GM12878 (cell line): ENCODE data around the gene DUS1L. TPM values are rescaled to one million over a fixed set of nuclear protein-coding genes. Genes with fewer than 3 reads are reported as not detected.

ENCODE experiments used
- ATAC-seq: fragments of 200-7000 bp; cut with Tn5 transposase; 3 replicates; pipeline ENCODE4 v1.9.1; 2020; ENCODE audit warnings: mild to moderate bottlenecking, moderate library complexity
- BruUV-seq: library from RNA; stranded (reverse); fragments of 400-500 nt; replicated peaks from 2 replicates; lab custom pipeline; 2021; lab: Mats Ljungman, UMichigan
- CTCF ChIA-PET: fragments of 300-600 bp; sonication (Branson Sonifier 250); formaldehyde crosslinking; extraction: SDS; loops from one replicate; lab custom pipeline; 2021; ENCODE audit warnings: inconsistent platforms; lab: Yijun Ruan, JAX
- POLR2A ChIA-PET: fragments of 350-600 bp; formaldehyde crosslinking; extraction: SDS; loops from one replicate; lab custom pipeline; 2021; ENCODE audit warnings: inconsistent platforms; lab: Charles Lee
- RAD21 ChIA-PET: fragments of 300-600 bp; sonication (Branson Sonifier 250); formaldehyde crosslinking; loops from one replicate; lab custom pipeline; 2023; ENCODE audit warnings: antibody characterized with exemption; ENCODE audit not compliant: unreplicated experiment; lab: Charles Lee
- SMC1A ChIA-PET: fragments of 300-600 bp; sonication (Branson Sonifier 250); formaldehyde crosslinking; loops from one replicate; lab custom pipeline; 2023; ENCODE audit not compliant: unreplicated experiment, uncharacterized antibody; lab: Charles Lee
- DNase-seq: peaks from one replicate; pipeline ENCODE4 v3.0.0-alpha.2; 2011; ENCODE audit warnings: low read depth, low spot score
- FAIRE-seq: peaks from 3 replicates; lab custom pipeline; 2011; peaks lifted over from hg19 to GRCh38; lab: Jason Lieb, UNC
- H2AFZ ChIP-seq: 2 replicates; pipeline ENCODE4 v1.6.0; 2011; ENCODE audit warnings: low read depth, low read length, control low read depth; ENCODE audit not compliant: control insufficient read depth
- H3K27ac ChIP-seq: 2 replicates; pipeline ENCODE4 v1.5.1; 2011; ENCODE audit warnings: control low read depth; ENCODE audit not compliant: control insufficient read depth, insufficient read depth
- H3K27me3 ChIP-seq, 2 experiments: replicated peaks in 1 of 2; 2 replicates each; pipeline versions ENCODE4 v1.6.0 to v1.6.1; 2011; ENCODE audit warnings: low read length in 1 of 2; ENCODE audit not compliant: control insufficient read depth in 2 of 2, insufficient read depth in 2 of 2
- H3K36me3 ChIP-seq, 2 experiments: 2 replicates each; pipeline ENCODE4 v1.5.1; 2011; ENCODE audit warnings: low read length in 1 of 2; ENCODE audit not compliant: control insufficient read depth in 2 of 2, insufficient read depth in 2 of 2
- H3K4me1 ChIP-seq: 2 replicates; pipeline ENCODE4 v1.6.1; 2011; ENCODE audit warnings: mild to moderate bottlenecking, low read length, moderate library complexity, mixed read lengths; ENCODE audit not compliant: control insufficient read depth, insufficient read depth
- H3K4me2 ChIP-seq: 2 replicates; pipeline ENCODE4 v1.6.0; 2011; ENCODE audit warnings: control low read depth; ENCODE audit not compliant: control insufficient read depth, insufficient read depth
- H3K4me3 ChIP-seq: fragments of 200-600 bp; sonication (generic); 2 replicates; pipeline ENCODE4 v1.5.1; 2016
- H3K79me2 ChIP-seq: 2 replicates; pipeline ENCODE4 v1.6.0; 2011; ENCODE audit warnings: low read length; ENCODE audit not compliant: control insufficient read depth, insufficient read depth
- H3K9ac ChIP-seq: 2 replicates; pipeline ENCODE4 v1.8.0; 2011; ENCODE audit warnings: low read length, control low read depth, mixed read lengths; ENCODE audit not compliant: control insufficient read depth, insufficient read depth
- H3K9me3 ChIP-seq: replicated peaks from 3 replicates; pipeline ENCODE4 v1.5.1; 2011; ENCODE audit warnings: mild to moderate bottlenecking, low read length; ENCODE audit not compliant: control insufficient read depth, insufficient read depth
- H4K20me1 ChIP-seq: 2 replicates; pipeline ENCODE4 v1.6.0; 2011; ENCODE audit not compliant: control insufficient read depth, insufficient read depth
- ATF3 ChIP-seq: IDR thresholded peaks from 2 replicates; pipeline ENCODE4 v1.6.1; 2011; ENCODE audit warnings: low read depth, mild to moderate bottlenecking, low read length, moderate library complexity, borderline replicate concordance; ENCODE audit errors: extremely low read depth
- CBX3 ChIP-seq: fragments of 200-600 bp; sonication (generic); IDR thresholded peaks from 2 replicates; pipeline ENCODE4 v1.6.1; 2016; ENCODE audit warnings: low read depth, borderline replicate concordance
- IKZF1 ChIP-seq: fragments of 450-650 bp; conservative IDR thresholded peaks from 2 replicates; pipeline ENCODE4 v1.6.1; 2017; ENCODE audit warnings: antibody characterized with exemption, mild to moderate bottlenecking
- LARP7 ChIP-seq: fragments of 450-650 bp; IDR thresholded peaks from 2 replicates; pipeline ENCODE4 v1.6.1; 2017; ENCODE audit warnings: mild to moderate bottlenecking
- POLR2A ChIP-seq: IDR thresholded peaks from 2 replicates; pipeline ENCODE4 v1.6.1; 2011; ENCODE audit warnings: low read depth, mild to moderate bottlenecking, low read length
- SKIL ChIP-seq: fragments of 450-650 bp; IDR thresholded peaks from 2 replicates; pipeline ENCODE4 v1.6.1; 2017; ENCODE audit warnings: mild to moderate bottlenecking, low read depth, inconsistent platforms; ENCODE audit not compliant: poor library complexity, severe bottlenecking
- TBL1XR1 ChIP-seq: IDR thresholded peaks from 2 replicates; pipeline ENCODE4 v1.6.1; 2012; ENCODE audit warnings: low read depth, low read length, improper control_type of control experiment
- ZBTB40 ChIP-seq: fragments of 450-650 bp; IDR thresholded peaks from 2 replicates; pipeline ENCODE4 v1.6.1; 2016; ENCODE audit warnings: mild to moderate bottlenecking, moderate library complexity, borderline replicate concordance
- WGBS: methylation state at CpG from one replicate; pipeline ENCODE4 v1.1.6; 2016; ENCODE audit warnings: low lambda C conversion rate; ENCODE audit not compliant: insufficient replicate concordance, insufficient coverage; ENCODE audit errors: missing lambda C conversion rate; 5-methylcytosine and 5-hydroxymethylcytosine counted together
- in situ Hi-C: fragments of 300-500 bp; cut with MboI; formaldehyde crosslinking; loops from 9 replicates; pipeline ENCODE4 v1.14.3; 2018; ENCODE audit warnings: mixed read lengths
- intact Hi-C: fragments of 100-400 bp; cut with micrococcal nuclease; formaldehyde crosslinking; loops from one replicate; pipeline ENCODE4 v1.14.2; 2022; ENCODE audit not compliant: unreplicated experiment
- polyA plus RNA-seq, 11 experiments: library from polyadenylated mRNA; depleted of rRNA in 4 of 11; unstranded in 6 of 11; stranded (reverse) in 5 of 11; fragments of >200 nt; fragmentation: Nextera tagmentation in 4 of 11; fragmentation: Illumina TruSeq in 1 of 11; extraction: Ambion mirVana in 4 of 11; extraction: Trizol in 1 of 11; gene quantifications; 1 replicate in 1 of 11; 2 replicates in 10 of 11; pipeline versions ENCODE4 v1.2.1 to v1.2.3, GENCODE V29; 2011 to 2016; ENCODE audit warnings: inconsistent platforms in 2 of 11, missing spikeins in 2 of 11, low read depth in 1 of 11
- total RNA-seq, 4 experiments: library from RNA; depleted of rRNA in 3 of 4; stranded (reverse); fragments of >200 nt in 3 of 4; fragmentation: Illumina TruSeq in 1 of 4; extraction: Trizol in 1 of 4; gene quantifications; 2 replicates each; pipeline versions ENCODE4 v1.2.1 to v1.2.3, GENCODE V29; 2013 to 2021

Gene DUS1L
- total and polyA plus RNA-seq, 10 of the 15 experiments (the other 5 are each of a cell fraction or from before 2014, with no cell fraction given): 6.1 to 157 (median 44.5) TPM

GRCh38 chr17:82011617-82012187 is 53.9 kb downstream of the DUS1L start:
- CTCF ChIA-PET: no interaction called here
- H3K4me1 ChIP-seq: no peaks in the 10 kb centered on the region
- no peak overlapping the region for H3K4me2 ChIP-seq
- no peaks in the 10 kb centered on the region for H4K20me1 ChIP-seq
- ATAC-seq (no peak), FAIRE-seq (no peak)
- RAD21 ChIA-PET: no interaction called here
- H3K9ac ChIP-seq: no peak overlapping the region
- BruUV-seq: no TSS peak
- no peak overlapping the region for H3K27ac ChIP-seq
- SMC1A ChIA-PET: no interaction called here
- POLR2A ChIA-PET: no interaction called here
- H3K79me2 ChIP-seq: no peaks in the 10 kb centered on the region
- no peaks in the 10 kb centered on the region for H3K9me3 ChIP-seq
- TF ChIP-seq LARP7 (no peak), POLR2A (peak; percentile 14; the same call in 1 of the 2 replicates)
- TF ChIP-seq, all 136 proteins: peak for 1
- in situ Hi-C loops (no loop called here), intact Hi-C loops (no loop called here)
- H3K4me3 ChIP-seq: no peak overlapping the region
- H2AFZ ChIP-seq: no peak overlapping the region
- H3K36me3 ChIP-seq: no peaks in the 10 kb centered on the region
- no peak for DNase-seq
- WGBS: 68% methylated on average over 12 of the region's 19 CpGs
- no peaks in the 10 kb centered on the region for H3K27me3 ChIP-seq

- H3K9ac ChIP-seq: no peak overlapping the region
- BruUV-seq: no TSS peak
- intact Hi-C loops: no loop called here
- no peaks in the 10 kb centered on the region for H3K9me3 ChIP-seq
- ChIA-PET RAD21 (no interaction called here), POLR2A (interaction anchor here (0.6 kb wide), 1 partner anchor 242 kb away, joined by 4 read pairs; no protein-coding TSS in a partner anchor), CTCF (no interaction called here), SMC1A (no interaction called here)
- in situ Hi-C loops: no loop called here
- 87% methylated on average over 35 of the region's 39 CpGs for WGBS
- H2AFZ ChIP-seq: no peak overlapping the region
- no peak for DNase-seq
- H3K4me3 ChIP-seq: no peak overlapping the region
- FAIRE-seq: no peak
- no peaks in the 10 kb centered on the region for H3K4me1 ChIP-seq
- no peak for ATAC-seq
- no peaks in the 10 kb centered on the region for H3K36me3 ChIP-seq
- no peak overlapping the region for H3K27ac ChIP-seq
- H3K4me2 ChIP-seq: no peak overlapping the region
- no peaks in the 10 kb centered on the region for H3K27me3 ChIP-seq
- no peaks in the 10 kb centered on the region for H3K79me2 ChIP-seq
- H4K20me1 ChIP-seq: no peaks in the 10 kb centered on the region
- TF ChIP-seq ATF3: no peak
- no peak for TF ChIP-seq IKZF1
- peak; percentile 51; the same call in 1 of the 2 replicates for TF ChIP-seq POLR2A
- TF ChIP-seq TBL1XR1: no peak
- TF ChIP-seq ZBTB40: no peak
- no peak for TF ChIP-seq SKIL
- TF ChIP-seq CBX3: no peak
Measured at GRCh38 chr17:82010575-82011525, 54.8 kb downstream of the DUS1L start.
